ENCODE data around the gene VRK2.
"Not testable (repeated sequence)": the region's sequence is repeated elsewhere in the genome, so short reads cannot be mapped to it uniquely, and the experiment has no call there.

VRK2 gene

DNA sequence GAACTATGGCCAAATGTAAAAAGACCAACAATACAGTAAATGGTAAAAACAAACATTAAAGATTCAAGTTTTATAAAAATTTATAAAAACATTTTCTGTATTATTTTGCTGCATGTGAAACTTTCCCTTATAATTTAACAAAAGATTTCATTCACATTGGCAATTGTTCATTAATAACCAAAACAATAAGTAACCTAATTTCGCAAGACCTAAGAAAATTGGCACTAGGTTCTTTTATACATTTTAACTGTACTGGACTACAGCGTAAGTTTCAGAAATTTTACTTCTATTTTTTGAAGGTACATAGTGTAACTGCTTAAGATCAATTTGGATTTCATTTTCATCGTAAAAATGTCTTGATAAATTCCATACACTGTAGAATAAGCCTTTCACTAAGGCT is 117.3 kb downstream of the VRK2 start:
- H3F3A ChIP-seq (ENCODE audit: insufficient read depth, low read length): no peaks in the 10 kb centered on the region
- H3K4me1 ChIP-seq (ENCODE audit: insufficient read depth, low read length, severe bottlenecking): no peaks in the 10 kb centered on the region
- peaks cover 38% of the 10 kb centered on the region for H3K36me3 ChIP-seq (ENCODE audit: insufficient read depth, low read length)
- H2AFZ ChIP-seq (ENCODE audit: low read length): no peak overlapping the region
- no peak for TF ChIP-seq EZH2 (IDR thresholded peaks at IDR 0.05; ENCODE audit: borderline replicate concordance, low read length)
- TF ChIP-seq, protein P1, sequence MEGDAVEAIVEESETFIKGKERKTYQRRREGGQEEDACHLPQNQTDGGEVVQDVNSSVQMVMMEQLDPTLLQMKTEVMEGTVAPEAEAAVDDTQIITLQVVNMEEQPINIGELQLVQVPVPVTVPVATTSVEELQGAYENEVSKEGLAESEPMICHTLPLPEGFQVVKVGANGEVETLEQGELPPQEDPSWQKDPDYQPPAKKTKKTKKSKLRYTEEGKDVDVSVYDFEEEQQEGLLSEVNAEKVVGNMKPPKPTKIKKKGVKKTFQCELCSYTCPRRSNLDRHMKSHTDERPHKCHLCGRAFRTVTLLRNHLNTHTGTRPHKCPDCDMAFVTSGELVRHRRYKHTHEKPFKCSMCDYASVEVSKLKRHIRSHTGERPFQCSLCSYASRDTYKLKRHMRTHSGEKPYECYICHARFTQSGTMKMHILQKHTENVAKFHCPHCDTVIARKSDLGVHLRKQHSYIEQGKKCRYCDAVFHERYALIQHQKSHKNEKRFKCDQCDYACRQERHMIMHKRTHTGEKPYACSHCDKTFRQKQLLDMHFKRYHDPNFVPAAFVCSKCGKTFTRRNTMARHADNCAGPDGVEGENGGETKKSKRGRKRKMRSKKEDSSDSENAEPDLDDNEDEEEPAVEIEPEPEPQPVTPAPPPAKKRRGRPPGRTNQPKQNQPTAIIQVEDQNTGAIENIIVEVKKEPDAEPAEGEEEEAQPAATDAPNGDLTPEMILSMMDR (IDR thresholded peaks at IDR 0.05; ENCODE audit: low read length): no peak
- no peak overlapping the region for H3K9ac ChIP-seq (ENCODE audit: low read length)
- no peaks in the 10 kb centered on the region for H4K20me1 ChIP-seq (ENCODE audit: insufficient read depth, low read length)
- H3K4me2 ChIP-seq (ENCODE audit: low read length): no peak overlapping the region
- H3K4me3 ChIP-seq (ENCODE audit: low read depth, low read length, poor library complexity, severe bottlenecking): no peak overlapping the region
- H3K79me2 ChIP-seq (ENCODE audit: insufficient read depth, low read length): no peaks in the 10 kb centered on the region
- no peaks in the 10 kb centered on the region for H3K9me2 ChIP-seq (ENCODE audit: low read depth, low read length)
- no peak overlapping the region for H3K27ac ChIP-seq (ENCODE audit: low read depth, low read length, poor library complexity, severe bottlenecking)
- H3K27me3 ChIP-seq (ENCODE audit: insufficient read depth, low read length): no peaks in the 10 kb centered on the region
- no peaks in the 10 kb centered on the region for H3K9me3 ChIP-seq (ENCODE audit: low read length)

DNA sequence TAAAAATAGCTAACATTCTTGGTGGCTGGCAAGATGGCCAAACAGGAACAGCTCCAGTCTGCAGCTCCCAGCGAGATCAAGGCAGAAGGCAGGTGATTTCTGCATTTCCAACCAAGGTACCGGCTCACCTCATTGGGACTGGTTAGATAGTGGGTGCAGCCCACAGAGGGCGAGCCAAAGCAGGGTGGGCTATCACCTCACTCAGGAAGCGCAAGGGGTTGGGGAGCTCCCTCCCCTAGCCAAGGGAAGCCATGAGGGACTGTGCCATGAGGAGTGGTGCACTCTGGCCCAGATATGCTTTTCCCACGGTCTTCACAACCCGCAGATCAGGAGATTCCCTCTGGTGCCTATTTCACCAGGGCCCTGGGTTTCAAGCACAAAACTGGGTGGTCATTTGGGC is 121.5 kb downstream of the VRK2 start:
- H2AFZ ChIP-seq (ENCODE audit: low read length); H4K20me1 ChIP-seq (ENCODE audit: insufficient read depth, low read length); H3K36me3 ChIP-seq (ENCODE audit: insufficient read depth, low read length); H3K4me2 ChIP-seq (ENCODE audit: low read length); H3K9me3 ChIP-seq (ENCODE audit: low read length); H3K4me3 ChIP-seq (ENCODE audit: low read depth, low read length, poor library complexity, severe bottlenecking); H3K79me2 ChIP-seq (ENCODE audit: insufficient read depth, low read length); H3K9me2 ChIP-seq (ENCODE audit: low read depth, low read length); H3K9ac ChIP-seq (ENCODE audit: low read length); H3K27me3 ChIP-seq (ENCODE audit: insufficient read depth, low read length); H3K27ac ChIP-seq (ENCODE audit: low read depth, low read length, poor library complexity, severe bottlenecking); H3F3A ChIP-seq (ENCODE audit: insufficient read depth, low read length); H3K4me1 ChIP-seq (ENCODE audit: insufficient read depth, low read length, severe bottlenecking): not testable (repeated sequence)

DNA sequence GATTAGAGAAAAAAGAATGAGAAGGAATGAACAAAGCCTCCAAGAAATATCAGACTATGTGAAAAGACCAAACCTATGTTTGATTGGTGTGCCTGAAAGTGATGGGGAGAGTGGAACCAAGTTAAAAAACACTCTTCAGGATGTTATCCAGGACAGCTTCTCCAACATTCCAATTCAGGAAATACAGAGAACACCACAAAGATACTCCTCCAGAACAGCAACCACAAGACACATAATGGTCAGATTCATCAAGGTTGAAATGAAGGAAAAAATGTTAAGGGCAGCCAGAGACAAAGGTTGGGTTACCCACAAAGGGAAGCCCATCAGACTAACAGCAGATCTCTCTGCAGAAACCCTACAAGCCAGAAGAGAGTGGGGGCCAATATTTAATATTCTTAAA is 123.2 kb downstream of the VRK2 start:
- H3K4me1 ChIP-seq (ENCODE audit: insufficient read depth, low read length, severe bottlenecking); H3F3A ChIP-seq (ENCODE audit: insufficient read depth, low read length); H2AFZ ChIP-seq (ENCODE audit: low read length); H3K9ac ChIP-seq (ENCODE audit: low read length); H3K27ac ChIP-seq (ENCODE audit: low read depth, low read length, poor library complexity, severe bottlenecking); H3K4me3 ChIP-seq (ENCODE audit: low read depth, low read length, poor library complexity, severe bottlenecking); H3K36me3 ChIP-seq (ENCODE audit: insufficient read depth, low read length); H3K4me2 ChIP-seq (ENCODE audit: low read length); H3K27me3 ChIP-seq (ENCODE audit: insufficient read depth, low read length); H3K9me2 ChIP-seq (ENCODE audit: low read depth, low read length); H3K79me2 ChIP-seq (ENCODE audit: insufficient read depth, low read length); H4K20me1 ChIP-seq (ENCODE audit: insufficient read depth, low read length); H3K9me3 ChIP-seq (ENCODE audit: low read length): not testable (repeated sequence)

DNA sequence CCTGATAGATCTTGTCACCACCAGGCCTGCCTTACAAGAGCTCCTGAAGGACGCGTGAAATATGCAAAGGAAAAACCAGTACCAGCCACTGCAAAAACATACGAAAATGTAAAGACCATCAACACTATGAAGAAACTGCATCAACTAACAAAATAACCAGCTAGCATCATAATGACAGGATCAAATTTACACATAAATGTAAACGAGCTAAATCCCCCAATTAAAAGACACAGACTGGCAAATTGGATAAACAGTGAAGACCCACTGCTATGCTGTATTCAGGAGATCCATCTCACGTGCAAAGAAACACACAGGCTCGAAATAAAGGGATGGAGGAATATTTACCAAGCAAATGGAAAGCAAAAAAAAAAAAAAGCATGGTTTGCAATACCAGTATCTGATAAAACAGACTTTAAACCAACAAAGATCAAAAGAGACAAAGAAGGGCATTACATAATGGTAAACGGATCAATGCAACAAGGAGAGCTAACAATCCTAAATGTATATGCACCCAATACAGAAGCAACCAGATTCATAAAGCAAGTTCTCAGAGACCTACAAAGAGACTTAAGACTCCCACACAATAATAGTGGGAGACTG is 123.8 kb downstream of the VRK2 start:
- not testable (repeated sequence) for H3K4me2 ChIP-seq (ENCODE audit: low read length); H3K4me3 ChIP-seq (ENCODE audit: low read depth, low read length, poor library complexity, severe bottlenecking)

DNA sequence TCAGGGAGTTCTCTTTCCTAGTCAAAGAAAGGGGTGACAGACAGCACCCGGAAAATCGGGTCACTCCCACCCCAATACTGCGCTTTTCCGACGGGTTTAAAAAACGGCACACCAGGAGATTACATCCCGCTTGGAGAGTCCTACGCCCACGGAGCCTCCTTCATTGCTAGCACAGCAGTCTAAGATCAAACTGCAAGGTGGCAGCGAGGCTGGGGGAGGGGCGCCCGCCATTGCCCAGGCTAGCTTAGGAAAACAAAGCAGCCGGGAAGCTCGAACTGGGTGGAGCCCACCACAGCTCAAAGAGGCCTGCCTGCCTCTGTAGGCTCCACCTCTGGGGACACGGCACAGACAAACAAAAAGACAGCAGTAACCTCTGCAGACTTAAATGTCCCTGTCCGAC is 125.2 kb downstream of the VRK2 start:
- H3K27ac ChIP-seq (ENCODE audit: low read depth, low read length, poor library complexity, severe bottlenecking); H3K4me1 ChIP-seq (ENCODE audit: insufficient read depth, low read length, severe bottlenecking); H3K36me3 ChIP-seq (ENCODE audit: insufficient read depth, low read length); H4K20me1 ChIP-seq (ENCODE audit: insufficient read depth, low read length); H2AFZ ChIP-seq (ENCODE audit: low read length); H3K9ac ChIP-seq (ENCODE audit: low read length); H3K4me2 ChIP-seq (ENCODE audit: low read length); H3F3A ChIP-seq (ENCODE audit: insufficient read depth, low read length); H3K4me3 ChIP-seq (ENCODE audit: low read depth, low read length, poor library complexity, severe bottlenecking); H3K9me2 ChIP-seq (ENCODE audit: low read depth, low read length); H3K9me3 ChIP-seq (ENCODE audit: low read length); H3K27me3 ChIP-seq (ENCODE audit: insufficient read depth, low read length); H3K79me2 ChIP-seq (ENCODE audit: insufficient read depth, low read length): not testable (repeated sequence)

More for the DNA sequence above, 123.8 kb downstream of the VRK2 start:
- not testable (repeated sequence) for H3K36me3 ChIP-seq (ENCODE audit: insufficient read depth, low read length); H3K9me3 ChIP-seq (ENCODE audit: low read length); H3K9me2 ChIP-seq (ENCODE audit: low read depth, low read length); H3K79me2 ChIP-seq (ENCODE audit: insufficient read depth, low read length); H2AFZ ChIP-seq (ENCODE audit: low read length); H3K27ac ChIP-seq (ENCODE audit: low read depth, low read length, poor library complexity, severe bottlenecking); H3K27me3 ChIP-seq (ENCODE audit: insufficient read depth, low read length); H3F3A ChIP-seq (ENCODE audit: insufficient read depth, low read length); H3K9ac ChIP-seq (ENCODE audit: low read length); H4K20me1 ChIP-seq (ENCODE audit: insufficient read depth, low read length); H3K4me1 ChIP-seq (ENCODE audit: insufficient read depth, low read length, severe bottlenecking)

DNA sequence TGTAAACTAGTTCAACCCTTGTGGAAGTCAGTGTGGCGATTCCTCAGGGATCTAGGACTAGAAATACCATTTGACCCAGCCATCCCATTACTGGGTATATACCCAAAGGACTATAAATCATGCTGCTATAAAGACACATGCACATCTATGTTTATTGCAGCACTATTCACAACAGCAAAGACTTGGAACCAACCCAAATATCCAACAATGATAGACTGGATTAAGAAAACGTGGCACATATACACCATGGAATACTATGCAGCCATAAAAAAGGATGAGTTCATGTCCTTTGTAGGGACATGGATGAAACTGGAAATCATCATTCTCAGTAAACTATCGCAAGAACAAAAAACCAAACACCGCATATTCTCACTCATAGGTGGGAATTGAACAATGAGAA is 130.6 kb downstream of the VRK2 start:
- H3K79me2 ChIP-seq (ENCODE audit: insufficient read depth, low read length); H3K27me3 ChIP-seq (ENCODE audit: insufficient read depth, low read length); H3K27ac ChIP-seq (ENCODE audit: low read depth, low read length, poor library complexity, severe bottlenecking); H4K20me1 ChIP-seq (ENCODE audit: insufficient read depth, low read length); H3F3A ChIP-seq (ENCODE audit: insufficient read depth, low read length); H3K4me2 ChIP-seq (ENCODE audit: low read length); H3K9me2 ChIP-seq (ENCODE audit: low read depth, low read length); H3K9ac ChIP-seq (ENCODE audit: low read length); H3K4me1 ChIP-seq (ENCODE audit: insufficient read depth, low read length, severe bottlenecking); H3K4me3 ChIP-seq (ENCODE audit: low read depth, low read length, poor library complexity, severe bottlenecking); H3K36me3 ChIP-seq (ENCODE audit: insufficient read depth, low read length); H2AFZ ChIP-seq (ENCODE audit: low read length); H3K9me3 ChIP-seq (ENCODE audit: low read length): not testable (repeated sequence)

DNA sequence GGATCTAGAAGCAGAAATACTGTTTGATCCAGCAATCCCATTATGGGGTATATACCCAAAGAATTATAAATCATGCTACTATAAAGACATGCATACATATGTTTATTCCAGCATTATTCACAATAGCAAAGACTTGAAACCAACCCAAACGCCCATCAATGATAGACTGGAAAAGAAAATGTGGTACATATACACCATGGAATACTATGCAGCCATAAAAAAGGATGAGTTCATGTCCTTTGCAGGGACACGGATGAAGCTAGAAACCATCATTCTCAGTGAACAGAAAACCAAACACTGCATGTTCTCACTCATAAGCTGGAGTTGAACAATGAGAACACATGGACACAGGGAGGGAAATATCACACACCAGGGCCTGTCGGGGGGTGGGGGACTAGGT is 133.6 kb downstream of the VRK2 start:
- not testable (repeated sequence) for H3K9me2 ChIP-seq (ENCODE audit: low read depth, low read length); H3K27ac ChIP-seq (ENCODE audit: low read depth, low read length, poor library complexity, severe bottlenecking); H3K27me3 ChIP-seq (ENCODE audit: insufficient read depth, low read length); H3K36me3 ChIP-seq (ENCODE audit: insufficient read depth, low read length); H3F3A ChIP-seq (ENCODE audit: insufficient read depth, low read length); H2AFZ ChIP-seq (ENCODE audit: low read length); H3K4me3 ChIP-seq (ENCODE audit: low read depth, low read length, poor library complexity, severe bottlenecking); H3K79me2 ChIP-seq (ENCODE audit: insufficient read depth, low read length); H3K4me1 ChIP-seq (ENCODE audit: insufficient read depth, low read length, severe bottlenecking); H3K9me3 ChIP-seq (ENCODE audit: low read length); H3K4me2 ChIP-seq (ENCODE audit: low read length); H3K9ac ChIP-seq (ENCODE audit: low read length); H4K20me1 ChIP-seq (ENCODE audit: insufficient read depth, low read length)

All from OCI-LY1 (cell line).